MM.1S (cell line): ENCODE results near the gene VSX1.

Experiments
- CTCF ChIP-seq: fragments of 300-600 bp; sonication (generic); IDR thresholded peaks from 2 replicates; pipeline ENCODE4 v1.5.1; 2016; ENCODE audit warnings: antibody characterized with exemption, low read length, mixed read lengths
- EZH2 ChIP-seq: fragments of 300-600 bp; sonication (generic); optimal IDR thresholded peaks from 2 replicates; pipeline ENCODE3; 2017; ENCODE audit warnings: low read depth, mild to moderate bottlenecking, antibody characterized with exemption, low read length, mixed read lengths

GRCh38 chr20:25076201-25076600, 5.7 kb downstream of the VSX1 start:
- TF ChIP-seq EZH2 (no peak), CTCF (no peak)
